H54 (cell line): Measurements from ENCODE around the gene GSS.

Experiments
- DNase-seq: peaks from one replicate; pipeline ENCODE4 v3.0.0; 2011; ENCODE audit warnings: low spot score, mixed read lengths; ENCODE audit not compliant: insufficient read length
- FAIRE-seq: peaks from 3 replicates; lab custom pipeline; 2011; peaks lifted over from hg19 to GRCh38; lab: Jason Lieb, UNC
- POLR2A ChIP-seq: IDR thresholded peaks from 2 replicates; pipeline ENCODE4 v1.6.1; 2011; ENCODE audit warnings: low read depth, mild to moderate bottlenecking, low read length

Gene GSS

GRCh38 chr20:34978092-34978744, 22.6 kb upstream of the GSS start:
- no peak for FAIRE-seq
- no peak for DNase-seq
- no peak for TF ChIP-seq POLR2A

GRCh38 chr20:34977365-34978091, 21.9 kb upstream of the GSS start:
- no peak for DNase-seq
- no peak for FAIRE-seq
- TF ChIP-seq POLR2A: no peak

GRCh38 chr20:34976286-34976685, 20.7 kb upstream of the GSS start:
- no peak for TF ChIP-seq POLR2A
- no peak for FAIRE-seq

GRCh38 chr20:34974246-34974645, 18.6 kb upstream of the GSS start:
- DNase-seq (no peak), FAIRE-seq (no peak)
- TF ChIP-seq POLR2A: no peak

More at GRCh38 chr20:34976286-34976685, 20.7 kb upstream of the GSS start:
- no peak for DNase-seq

- FAIRE-seq: no peak
Measured at GRCh38 chr20:34971561-34972235, 16.1 kb upstream of the GSS start.

GRCh38 chr20:34970846-34971560, 15.4 kb upstream of the GSS start:
- no peak for DNase-seq
- no peak for FAIRE-seq
- TF ChIP-seq POLR2A: no peak

More at GRCh38 chr20:34971561-34972235, 16.1 kb upstream of the GSS start:
- TF ChIP-seq POLR2A: no peak
- DNase-seq: no peak

- FAIRE-seq (no peak), DNase-seq (no peak)
- TF ChIP-seq POLR2A: no peak
Measured at GRCh38 chr20:34970193-34970840, 14.7 kb upstream of the GSS start.

- TF ChIP-seq POLR2A: no peak
- DNase-seq: no peak
- FAIRE-seq: no peak
Measured at GRCh38 chr20:34968042-34968775, 12.6 kb upstream of the GSS start.

- FAIRE-seq: no peak
- DNase-seq: no peak
- no peak for TF ChIP-seq POLR2A
Measured at GRCh38 chr20:34967421-34967820, 11.8 kb upstream of the GSS start.

- DNase-seq (no peak), FAIRE-seq (no peak)
- TF ChIP-seq POLR2A: no peak
Measured at GRCh38 chr20:34965051-34965450, 9.4 kb upstream of the GSS start.

- DNase-seq (no peak), FAIRE-seq (no peak)
- TF ChIP-seq POLR2A: no peak
Measured at GRCh38 chr20:34964486-34964885, 8.9 kb upstream of the GSS start.

- no peak for FAIRE-seq
- no peak for TF ChIP-seq POLR2A
- no peak for DNase-seq
Measured at GRCh38 chr20:34956751-34957472, 1.3 kb upstream of the GSS start.
